NB4 (cell line): ENCODE data around the gene LRMDA.

Source experiments
- MYC ChIP-seq: IDR thresholded peaks from 2 replicates; pipeline ENCODE4 v1.6.1; 2011; ENCODE audit warnings: low read depth, low read length
- POLR2A ChIP-seq: IDR thresholded peaks from 2 replicates; pipeline ENCODE4 v1.6.1; 2011; ENCODE audit warnings: mild to moderate bottlenecking; ENCODE audit not compliant: insufficient read length; ENCODE audit errors: extremely low read depth
- TF ChIP-seq, protein P1 (sequence below): IDR thresholded peaks from one replicate; pipeline ENCODE4 v1.5.1; 2012; ENCODE audit warnings: low read depth, low read length

DNA sequence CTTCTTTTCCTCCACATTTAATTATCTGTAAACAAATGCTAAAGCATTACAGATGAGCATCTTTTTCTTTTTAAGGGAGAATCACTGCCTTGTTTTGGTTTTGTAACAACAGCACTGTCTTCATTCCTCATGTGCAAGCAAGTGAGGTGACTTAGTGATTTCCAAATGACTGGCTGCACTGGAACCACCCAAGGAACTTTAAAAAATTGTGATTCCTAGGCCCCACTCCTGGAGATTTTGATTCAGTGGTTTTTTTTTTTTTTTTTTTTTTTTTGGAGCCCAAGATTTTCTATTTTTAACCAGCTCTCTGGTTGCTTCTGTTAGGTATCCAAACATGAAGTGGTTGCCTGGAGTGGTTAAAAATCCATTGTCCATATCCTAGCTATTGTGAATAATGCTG lies 176.2 kb downstream of the LRMDA start:
- TF ChIP-seq, protein P1, sequence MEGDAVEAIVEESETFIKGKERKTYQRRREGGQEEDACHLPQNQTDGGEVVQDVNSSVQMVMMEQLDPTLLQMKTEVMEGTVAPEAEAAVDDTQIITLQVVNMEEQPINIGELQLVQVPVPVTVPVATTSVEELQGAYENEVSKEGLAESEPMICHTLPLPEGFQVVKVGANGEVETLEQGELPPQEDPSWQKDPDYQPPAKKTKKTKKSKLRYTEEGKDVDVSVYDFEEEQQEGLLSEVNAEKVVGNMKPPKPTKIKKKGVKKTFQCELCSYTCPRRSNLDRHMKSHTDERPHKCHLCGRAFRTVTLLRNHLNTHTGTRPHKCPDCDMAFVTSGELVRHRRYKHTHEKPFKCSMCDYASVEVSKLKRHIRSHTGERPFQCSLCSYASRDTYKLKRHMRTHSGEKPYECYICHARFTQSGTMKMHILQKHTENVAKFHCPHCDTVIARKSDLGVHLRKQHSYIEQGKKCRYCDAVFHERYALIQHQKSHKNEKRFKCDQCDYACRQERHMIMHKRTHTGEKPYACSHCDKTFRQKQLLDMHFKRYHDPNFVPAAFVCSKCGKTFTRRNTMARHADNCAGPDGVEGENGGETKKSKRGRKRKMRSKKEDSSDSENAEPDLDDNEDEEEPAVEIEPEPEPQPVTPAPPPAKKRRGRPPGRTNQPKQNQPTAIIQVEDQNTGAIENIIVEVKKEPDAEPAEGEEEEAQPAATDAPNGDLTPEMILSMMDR, result no peak
- no peak for TF ChIP-seq POLR2A
- TF ChIP-seq MYC, result no peak
